D721Med (cell line): ENCODE results near the gene RND1.
"Not testable (repeated sequence)": the region's sequence is repeated elsewhere in the genome, so short reads cannot be mapped to it uniquely, and the experiment has no call there.

Experiments used
- DNase-seq: peaks from one replicate; pipeline ENCODE4 v3.0.0; 2011; ENCODE audit warnings: low spot score; ENCODE audit not compliant: insufficient read length
- FAIRE-seq: peaks from 2 replicates; lab custom pipeline; 2011; peaks lifted over from hg19 to GRCh38; lab: Jason Lieb, UNC
- CTCF ChIP-seq: IDR thresholded peaks from 2 replicates; pipeline ENCODE4 v1.5.1; 2012; ENCODE audit warnings: mild to moderate bottlenecking, control low read depth; ENCODE audit not compliant: insufficient read depth; ENCODE audit errors: missing control alignments

The RND1 gene

GRCh38 chr12:48868451-48868850 is 2.8 kb upstream of the RND1 start:
- TF ChIP-seq CTCF, result no peak
- FAIRE-seq (no peak), DNase-seq (no peak)

DNA sequence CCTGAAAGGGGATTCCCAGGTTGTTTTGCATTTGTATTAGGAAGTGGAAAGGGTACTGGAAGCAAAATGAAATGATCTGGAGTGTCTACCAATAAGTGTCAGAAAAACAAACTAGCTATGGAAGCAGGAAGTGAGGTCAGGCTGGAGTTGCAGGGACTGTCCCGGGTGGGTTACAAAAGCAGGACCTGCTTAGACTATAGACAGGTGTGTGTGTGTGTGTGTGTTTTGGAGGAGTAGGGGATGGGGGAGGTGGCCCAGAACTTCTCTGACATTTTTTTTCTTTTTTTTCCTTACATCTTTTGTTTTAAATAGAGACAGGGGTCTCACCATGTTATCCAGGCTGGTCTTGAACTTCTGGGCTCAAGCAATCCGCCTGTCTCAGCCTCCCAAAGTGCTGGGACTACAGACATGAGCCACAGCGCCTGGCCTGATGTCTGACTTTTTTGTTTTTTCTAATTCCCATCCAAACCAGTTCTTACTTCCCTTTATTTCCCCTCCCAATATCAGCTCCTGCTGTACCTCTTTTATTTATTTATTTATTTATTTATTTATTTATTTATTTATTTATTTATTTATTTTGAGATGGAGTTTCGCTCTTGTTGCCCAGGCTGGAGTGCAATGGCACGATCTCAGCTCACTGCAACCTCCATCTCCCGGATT is 512 bp upstream of the RND1 start:
- DNase-seq (no peak), FAIRE-seq (no peak)
- TF ChIP-seq CTCF, result no peak

DNA sequence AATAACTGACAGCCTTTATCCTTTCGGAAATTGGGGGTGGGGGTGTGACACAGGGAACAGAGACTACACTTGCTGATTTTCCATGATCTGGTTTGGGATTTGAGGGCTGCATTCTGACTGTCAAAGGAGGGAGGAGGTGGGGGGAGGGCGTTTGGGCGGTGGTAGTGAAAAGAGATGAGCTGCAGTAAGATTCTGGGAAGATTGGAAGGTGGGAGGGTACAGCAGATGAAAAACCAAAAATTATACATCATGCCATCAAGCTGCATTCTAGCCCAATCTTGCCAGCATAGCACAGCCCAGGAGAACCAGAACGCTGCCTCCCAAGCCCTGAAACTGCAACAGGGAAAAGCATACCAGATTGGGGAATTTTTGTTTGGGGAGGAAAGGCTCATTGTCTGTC is 2.4 kb downstream of the RND1 start:
- FAIRE-seq (no peak), DNase-seq (no peak)
- TF ChIP-seq CTCF, result no peak

DNA sequence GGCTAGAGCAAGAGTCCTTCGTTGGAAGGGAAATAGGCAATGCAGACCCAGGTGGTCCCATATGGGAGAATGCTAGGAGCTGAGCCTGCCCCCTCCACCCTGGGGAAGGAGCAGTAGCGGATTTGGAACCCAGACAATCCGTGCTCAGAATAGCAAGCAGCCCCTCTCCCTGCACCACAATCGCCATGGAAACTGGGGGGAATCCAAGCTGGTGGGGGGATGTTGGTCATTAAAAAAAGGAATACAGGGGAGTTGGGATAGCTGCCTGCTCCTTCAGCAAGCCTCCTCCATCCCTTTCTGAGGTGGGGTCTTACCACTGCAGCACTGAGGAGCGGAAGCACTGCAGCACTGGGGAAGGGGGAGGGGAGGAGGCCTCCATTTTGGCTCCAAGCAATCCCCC is 2.9 kb downstream of the RND1 start:
- no peak for TF ChIP-seq CTCF
- DNase-seq, result no peak
- no peak for FAIRE-seq

DNA sequence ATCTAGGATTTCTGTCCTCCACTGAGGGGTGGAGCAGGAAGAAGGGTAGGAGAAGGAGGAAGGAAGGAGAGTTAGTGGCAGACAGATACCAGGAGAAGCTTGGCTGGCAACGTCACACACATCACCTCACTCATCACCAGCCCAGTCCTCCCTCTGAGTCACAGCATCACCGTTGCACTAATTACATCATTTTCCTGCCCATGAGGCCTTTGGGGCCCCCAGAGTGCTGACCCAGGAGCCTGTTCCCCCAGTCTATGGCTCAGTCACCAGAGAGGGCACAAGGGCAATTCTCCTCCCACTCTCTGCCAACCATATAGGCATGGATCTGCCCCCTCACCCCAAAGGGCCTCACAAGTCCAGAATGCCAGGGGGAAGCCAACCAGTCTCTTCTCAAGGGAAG is 4.6 kb downstream of the RND1 start:
- FAIRE-seq (no peak), DNase-seq (no peak)
- no peak for TF ChIP-seq CTCF

DNA sequence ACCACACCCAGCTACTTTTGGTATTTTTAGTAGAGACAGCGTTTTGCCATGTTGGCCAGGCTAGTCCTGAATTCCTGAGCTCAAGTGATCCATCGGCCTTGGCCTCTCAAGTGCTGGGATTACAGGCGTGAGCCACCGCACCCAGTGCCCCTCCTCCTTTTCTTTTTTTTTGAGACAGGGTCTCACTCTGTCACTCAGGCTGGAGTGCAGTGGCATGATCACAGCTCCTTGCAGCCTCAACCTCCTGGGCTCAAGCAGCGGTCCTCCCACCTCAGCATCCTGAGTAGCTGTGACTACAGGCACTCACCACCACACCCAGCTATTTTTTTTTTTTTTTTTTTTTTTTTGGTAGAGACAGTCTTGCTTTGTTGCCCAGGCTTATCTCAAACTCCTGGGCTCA is 5.4 kb downstream of the RND1 start:
- not testable (repeated sequence) for DNase-seq, FAIRE-seq

DNA sequence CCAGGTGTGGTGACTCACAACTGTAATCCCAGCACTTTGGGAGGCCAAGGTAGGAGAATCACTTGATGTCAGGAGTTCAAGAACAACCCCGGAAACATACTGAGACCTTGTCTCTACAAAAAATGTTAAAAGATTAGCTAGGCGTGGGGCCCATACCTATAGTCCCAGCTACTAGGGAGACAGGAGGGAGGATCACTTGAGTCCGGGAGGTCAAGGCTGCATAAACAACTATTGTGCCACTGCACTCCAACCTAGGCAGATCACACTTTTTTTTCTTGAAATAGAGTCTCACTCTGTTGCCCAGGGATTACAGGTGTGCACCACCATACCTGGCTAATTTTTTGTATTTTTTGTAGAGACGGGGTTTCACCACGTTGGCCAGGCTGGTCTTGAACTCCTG is 6.1 kb downstream of the RND1 start:
- no peak for FAIRE-seq
- TF ChIP-seq CTCF, result no peak

GRCh38 chr12:48858043-48858442 is 7.6 kb downstream of the RND1 start:
- TF ChIP-seq CTCF, result no peak
- FAIRE-seq (no peak), DNase-seq (no peak)

More for the DNA sequence above, 6.1 kb downstream of the RND1 start:
- DNase-seq, result no peak
